NCI-H446 treated with DMSO at 0.1 percent for 48 hours (cell line): ENCODE data around the gene CLASP2.
A peak's percentile ranks its signal among the peaks of the same experiment; 100 is the strongest.
"Not testable (repeated sequence)": the region's sequence is repeated elsewhere in the genome, so short reads cannot be mapped to it uniquely, and the experiment has no call there.

Source experiments
- DNase-seq: peaks from one replicate; lab custom pipeline; 2025; lab: John Stamatoyannopoulos, UW

CLASP2 gene

GRCh38 chr3:33717866-33718594, at the start of gene CLASP2:
CLASP2 (minus strand) TSS chr3:33718254; CDS start chr3:33718002, 252 bp downstream.
- DNase-seq: peak; percentile 52

GRCh38 chr3:33758864-33759263, 40.8 kb upstream of the CLASP2 start:
- no peak for DNase-seq

- no peak for DNase-seq
Observed at GRCh38 chr3:33758281-33758680, 40.2 kb upstream of the CLASP2 start.

GRCh38 chr3:33754391-33754790, 36.3 kb upstream of the CLASP2 start:
- DNase-seq: not testable (repeated sequence)

- no peak for DNase-seq
Observed at GRCh38 chr3:33751336-33751735, 33.3 kb upstream of the CLASP2 start.

- DNase-seq: no peak
Observed at GRCh38 chr3:33750211-33750548, 32.1 kb upstream of the CLASP2 start.

- no peak for DNase-seq
Observed at GRCh38 chr3:33749546-33750210, 31.6 kb upstream of the CLASP2 start.

GRCh38 chr3:33746416-33747116, 28.5 kb upstream of the CLASP2 start:
- DNase-seq: no peak

- no peak for DNase-seq
Observed at GRCh38 chr3:33737146-33737545, 19.1 kb upstream of the CLASP2 start.

- DNase-seq: no peak
Observed at GRCh38 chr3:33732394-33732793, 14.3 kb upstream of the CLASP2 start.

GRCh38 chr3:33729993-33730392, 11.9 kb upstream of the CLASP2 start:
- no peak for DNase-seq

GRCh38 chr3:33724256-33724655, 6.2 kb upstream of the CLASP2 start:
- no peak for DNase-seq

- DNase-seq: no peak
Observed at GRCh38 chr3:33722626-33723370, 4.7 kb upstream of the CLASP2 start.

GRCh38 chr3:33722191-33722590, 4.1 kb upstream of the CLASP2 start:
- no peak for DNase-seq

- DNase-seq: no peak
Observed at GRCh38 chr3:33718595-33718907, 497 bp upstream of the CLASP2 start.

- no peak for DNase-seq
Observed at GRCh38 chr3:33717616-33717865, 513 bp downstream of the CLASP2 start.

- no peak for DNase-seq
Observed at GRCh38 chr3:33716227-33716626, 1.8 kb downstream of the CLASP2 start.

GRCh38 chr3:33711100-33711499, 7.0 kb downstream of the CLASP2 start:
- DNase-seq: no peak

- no peak for DNase-seq
Observed at GRCh38 chr3:33706056-33706455, 12.0 kb downstream of the CLASP2 start.

- DNase-seq: no peak
Observed at GRCh38 chr3:33704891-33705290, 13.2 kb downstream of the CLASP2 start.

- no peak for DNase-seq
Observed at GRCh38 chr3:33699275-33699674, 18.8 kb downstream of the CLASP2 start.

- no peak for DNase-seq
Observed at GRCh38 chr3:33694944-33695343, 23.1 kb downstream of the CLASP2 start.

- DNase-seq: no peak
Observed at GRCh38 chr3:33690341-33690740, 27.7 kb downstream of the CLASP2 start.
